Keratinocyte (primary cell): ENCODE data around the gene ZC3H4. TPM values are rescaled to one million over a fixed set of nuclear protein-coding genes. Genes with fewer than 3 reads are reported as not detected.

ENCODE experiments used
- DNase-seq: peaks from one replicate; pipeline ENCODE4 v3.0.0-alpha.2; 2011; ENCODE audit warnings: low read depth, missing footprints, low spot score
- FAIRE-seq: peaks from 2 replicates; lab custom pipeline; 2011; peaks lifted over from hg19 to GRCh38; lab: Jason Lieb, UNC
- H2AFZ ChIP-seq: 2 replicates; pipeline ENCODE4 v1.6.0; 2012; ENCODE audit warnings: low read length, control low read depth, inconsistent platforms; ENCODE audit not compliant: control insufficient read depth
- H3K27ac ChIP-seq: 2 replicates; pipeline ENCODE4 v1.5.1; 2011; ENCODE audit warnings: low read length; ENCODE audit not compliant: control insufficient read depth, insufficient read depth
- H3K27me3 ChIP-seq: 3 replicates; pipeline ENCODE4 v1.6.0; 2011; ENCODE audit warnings: low read length; ENCODE audit not compliant: control insufficient read depth, insufficient read depth; ENCODE audit errors: extremely low read depth
- H3K36me3 ChIP-seq, 2 experiments: 2 replicates in 1 of 2; 3 replicates in 1 of 2; pipeline ENCODE4 v1.5.1; 2011; ENCODE audit warnings: low read length in 2 of 2, mild to moderate bottlenecking in 1 of 2; ENCODE audit not compliant: control insufficient read depth in 2 of 2, insufficient read depth in 2 of 2; ENCODE audit errors: extremely low read depth in 1 of 2
- H3K4me1 ChIP-seq: 3 replicates; pipeline ENCODE4 v1.5.1; 2011; ENCODE audit warnings: low read length; ENCODE audit not compliant: control insufficient read depth, insufficient read depth; ENCODE audit errors: extremely low read depth
- H3K4me2 ChIP-seq: 3 replicates; pipeline ENCODE4 v1.6.0; 2011; ENCODE audit warnings: low read depth, low read length; ENCODE audit not compliant: control insufficient read depth, insufficient read depth; ENCODE audit errors: extremely low read depth
- H3K4me3 ChIP-seq, 3 experiments: fragments of 200-600 bp in 1 of 3; sonication (generic) in 1 of 3; 2 replicates in 2 of 3; 3 replicates in 1 of 3; pipeline ENCODE4 v1.5.1; 2011 to 2016; ENCODE audit warnings: low read length in 3 of 3, mild to moderate bottlenecking in 3 of 3, control low read depth in 2 of 3, inconsistent platforms in 1 of 3, low read depth in 1 of 3, mixed read lengths in 1 of 3, mixed run types in 1 of 3, moderate library complexity in 1 of 3; ENCODE audit not compliant: control insufficient read depth in 2 of 3, insufficient read depth in 2 of 3; ENCODE audit errors: extremely low read depth in 1 of 3
- H3K79me2 ChIP-seq: 2 replicates; pipeline ENCODE4 v1.6.0; 2012; ENCODE audit warnings: low read length; ENCODE audit not compliant: control insufficient read depth, insufficient read depth
- H3K9ac ChIP-seq: 3 replicates; pipeline ENCODE4 v1.6.0; 2011; ENCODE audit warnings: low read length; ENCODE audit not compliant: control insufficient read depth, insufficient read depth; ENCODE audit errors: extremely low read depth
- H3K9me1 ChIP-seq: 3 replicates; pipeline ENCODE4 v1.6.0; 2011; ENCODE audit warnings: low read length; ENCODE audit not compliant: control insufficient read depth, insufficient read depth; ENCODE audit errors: extremely low read depth
- H3K9me3 ChIP-seq: 2 replicates; pipeline ENCODE4 v1.5.1; 2012; ENCODE audit warnings: low read depth, low read length; ENCODE audit not compliant: control insufficient read depth
- H4K20me1 ChIP-seq: 3 replicates; pipeline ENCODE4 v1.6.0; 2011; ENCODE audit warnings: low read length; ENCODE audit not compliant: control insufficient read depth, insufficient read depth; ENCODE audit errors: extremely low read depth
- EZH2 ChIP-seq: IDR thresholded peaks from one replicate; pipeline ENCODE4 v1.6.1; 2012; ENCODE audit warnings: inconsistent platforms, mild to moderate bottlenecking, low read length, moderate library complexity
- dilution Hi-C: fragments of 300-500 bp; cut with MboI; formaldehyde crosslinking; loops from one replicate; pipeline ENCODE4 v1.7.0; 2020; ENCODE audit warnings: low sequenced_read_pairs; ENCODE audit not compliant: extremely low pct_ligation_motif_present
- polyA plus RNA-seq, 5 experiments: library from polyadenylated mRNA; depleted of rRNA in 3 of 5; stranded (reverse) in 3 of 5; stranded (forward) in 1 of 5; unstranded in 1 of 5; fragments of >200 nt; gene quantifications; 1 replicate in 1 of 5; 2 replicates in 3 of 5; 3 replicates in 1 of 5; pipeline versions ENCODE4 v1.2.1 to v1.2.3, GENCODE V29; 2011 to 2012; ENCODE audit warnings: missing spikeins in 2 of 5, low read depth in 1 of 5, low replicate concordance in 1 of 5
- TF ChIP-seq, protein P1 (sequence below), 3 experiments: IDR thresholded peaks in 1 of 3; conservative IDR thresholded peaks in 1 of 3; optimal IDR thresholded peaks in 1 of 3; 2 replicates in 2 of 3; 3 replicates in 1 of 3; pipeline versions ENCODE3 to v1.5.1; 2011; ENCODE audit warnings: low read length in 3 of 3, mild to moderate bottlenecking in 3 of 3, moderate library complexity in 2 of 3, control low read depth in 1 of 3, inconsistent platforms in 1 of 3; ENCODE audit not compliant: insufficient read depth in 2 of 3; ENCODE audit errors: extremely low read depth in 1 of 3

The ZC3H4 gene
- polyA plus RNA-seq, 1 donor (not counting 4 experiments of a cell fraction or from before 2014, with no cell fraction given): 5.6 TPM

DNA sequence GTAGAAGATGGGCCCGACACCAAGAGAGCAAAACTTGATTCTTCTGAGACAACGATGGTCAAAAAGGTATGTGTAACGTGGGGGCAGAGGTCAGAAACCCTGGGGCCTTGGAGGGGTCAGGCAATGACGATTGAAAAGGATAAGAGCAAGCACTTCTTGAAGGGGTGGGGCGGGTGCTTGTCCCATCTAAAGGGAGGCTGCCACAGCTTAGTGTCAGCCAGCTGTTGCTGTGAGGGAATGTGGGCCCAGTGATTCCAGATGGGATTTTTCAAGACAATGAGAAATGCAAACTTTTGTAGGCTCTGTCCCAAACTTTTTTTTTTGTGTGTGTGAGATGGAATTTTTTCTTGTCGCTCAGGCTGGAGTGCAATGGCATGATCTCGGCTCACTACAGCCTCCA lies 41.6 kb upstream of the ZC3H4 start:
- dilution Hi-C loops: no loop called here
- Histone ChIP-seq H3K4me2 (no peak overlapping the region), H3K4me3 (no peak overlapping the region), H3K4me1 (peaks cover 49% of the 10 kb centered on the region), H3K36me3 (peaks cover 14 to 29% of the 10 kb centered on the region in 2 experiments), H3K79me2 (peaks cover 18% of the 10 kb centered on the region), H4K20me1 (peaks cover 13% of the 10 kb centered on the region), H3K9me1 (no peaks in the 10 kb centered on the region), H3K9me3 (no peaks in the 10 kb centered on the region), H3K27me3 (no peaks in the 10 kb centered on the region), H3K9ac (no peak overlapping the region), H2AFZ (no peak overlapping the region), H3K27ac (no peak overlapping the region)
- TF ChIP-seq, protein P1, sequence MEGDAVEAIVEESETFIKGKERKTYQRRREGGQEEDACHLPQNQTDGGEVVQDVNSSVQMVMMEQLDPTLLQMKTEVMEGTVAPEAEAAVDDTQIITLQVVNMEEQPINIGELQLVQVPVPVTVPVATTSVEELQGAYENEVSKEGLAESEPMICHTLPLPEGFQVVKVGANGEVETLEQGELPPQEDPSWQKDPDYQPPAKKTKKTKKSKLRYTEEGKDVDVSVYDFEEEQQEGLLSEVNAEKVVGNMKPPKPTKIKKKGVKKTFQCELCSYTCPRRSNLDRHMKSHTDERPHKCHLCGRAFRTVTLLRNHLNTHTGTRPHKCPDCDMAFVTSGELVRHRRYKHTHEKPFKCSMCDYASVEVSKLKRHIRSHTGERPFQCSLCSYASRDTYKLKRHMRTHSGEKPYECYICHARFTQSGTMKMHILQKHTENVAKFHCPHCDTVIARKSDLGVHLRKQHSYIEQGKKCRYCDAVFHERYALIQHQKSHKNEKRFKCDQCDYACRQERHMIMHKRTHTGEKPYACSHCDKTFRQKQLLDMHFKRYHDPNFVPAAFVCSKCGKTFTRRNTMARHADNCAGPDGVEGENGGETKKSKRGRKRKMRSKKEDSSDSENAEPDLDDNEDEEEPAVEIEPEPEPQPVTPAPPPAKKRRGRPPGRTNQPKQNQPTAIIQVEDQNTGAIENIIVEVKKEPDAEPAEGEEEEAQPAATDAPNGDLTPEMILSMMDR (optimal IDR thresholded peaks at IDR 0.05 in 1 of 3, IDR thresholded peaks at IDR 0.05 in 1 of 3, conservative IDR thresholded peaks at IDR 0.05 in 1 of 3; ENCODE audit: extremely low read depth in 1 of 3, insufficient read depth in 2 of 3, low read length in 3 of 3): no peak
- TF ChIP-seq EZH2: no peak
- DNase-seq (no peak), FAIRE-seq (no peak)

DNA sequence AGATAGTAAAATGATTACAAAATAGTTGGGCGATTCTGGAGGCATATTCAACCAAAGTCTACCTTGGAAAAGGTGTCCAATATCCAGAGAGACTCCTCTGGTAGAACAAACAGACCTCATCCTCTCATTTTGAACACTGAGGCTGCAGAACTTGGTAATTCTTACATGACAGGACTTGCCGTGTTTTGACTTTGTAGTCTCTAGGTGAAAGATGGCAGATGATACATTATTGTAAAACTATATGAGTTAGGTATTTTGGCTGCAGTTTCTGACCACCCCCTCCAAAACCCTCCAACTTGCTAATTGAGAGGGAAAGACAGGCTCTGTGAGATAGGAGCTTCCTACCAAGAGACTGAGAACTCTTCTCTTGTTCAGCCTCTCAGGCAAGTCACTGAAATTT lies 39.7 kb upstream of the ZC3H4 start:
- Histone ChIP-seq H3K4me2 (peak overlapping the region; percentile 60), H3K9ac (peak overlapping the region; percentile 9), H3K9me3 (no peaks in the 10 kb centered on the region), H4K20me1 (peaks cover 10% of the 10 kb centered on the region), H3K4me1 (peaks cover 37% of the 10 kb centered on the region), H3K36me3 (peaks cover 16 to 28% of the 10 kb centered on the region in 2 experiments), H2AFZ (no peak overlapping the region), H3K27me3 (no peaks in the 10 kb centered on the region), H3K27ac (peak overlapping the region; percentile 68), H3K9me1 (no peaks in the 10 kb centered on the region), H3K4me3 (no peak overlapping the region), H3K79me2 (peaks cover 18% of the 10 kb centered on the region)
- no peak for DNase-seq
- dilution Hi-C loops: no loop called here
- peak; percentile 32 for FAIRE-seq
- TF ChIP-seq, protein P1 (optimal IDR thresholded peaks at IDR 0.05 in 1 of 3, IDR thresholded peaks at IDR 0.05 in 1 of 3, conservative IDR thresholded peaks at IDR 0.05 in 1 of 3; ENCODE audit: extremely low read depth in 1 of 3, insufficient read depth in 2 of 3, low read length in 3 of 3): no peak
- TF ChIP-seq EZH2: no peak
